ENCODE results near the gene DERL2. TPM values are rescaled to one million over a fixed set of nuclear protein-coding genes. Genes with fewer than 3 reads are reported as not detected.

Gene DERL2
- total and polyA plus RNA-seq, 2 donors (not counting 1 experiment from before 2014, with no cell fraction given) = 34.8 to 74.2 TPM

GRCh38 chr17:5532581-5532980 is 46.6 kb upstream of the DERL2 start:
- CTCF ChIA-PET = no interaction called here

GRCh38 chr17:5531085-5531418 is 45.1 kb upstream of the DERL2 start:
- DNase-seq (no peak), ATAC-seq (ENCODE audit: low read depth) (no peak)
- Histone ChIP-seq H3K4me2 (replicated peaks; ENCODE audit: low read depth, low read length, poor library complexity, severe bottlenecking) (no peak overlapping the region), H3K9ac (ENCODE audit: low read length) (no peak overlapping the region), H3K27me3 (replicated peaks in 1 of 4; ENCODE audit: control extremely low read depth in 1 of 4, control insufficient read depth in 3 of 4, insufficient read depth in 4 of 4, low read length in 3 of 4) (no peaks in the 10 kb centered on the region), H3K79me2 (ENCODE audit: control insufficient read depth, insufficient read depth, low read length) (no peaks in the 10 kb centered on the region), H3K4me3 (ENCODE audit: control extremely low read depth in 1 of 5, extremely low read depth in 1 of 5, insufficient read depth in 1 of 5, low read depth in 2 of 5, low read length in 4 of 5) (no peak overlapping the region), H2AFZ (ENCODE audit: insufficient read depth, low read depth, low read length, poor library complexity, severe bottlenecking) (no peak overlapping the region), H3K9me3 (ENCODE audit: control extremely low read depth in 1 of 3, control insufficient read depth in 2 of 3, insufficient read depth in 1 of 3, low read length in 2 of 3) (no peaks in the 10 kb centered on the region), H3K36me3 (replicated peaks in 1 of 2; ENCODE audit: control extremely low read depth in 1 of 2, control insufficient read depth in 1 of 2, extremely low read depth in 1 of 2, insufficient read depth in 2 of 2, low read length in 1 of 2) (peaks cover 6 to 62% of the 10 kb centered on the region in 2 experiments), H3K4me1 (ENCODE audit: control insufficient read depth in 2 of 2, insufficient read depth in 2 of 2, low read length in 2 of 2) (no peaks in the 10 kb centered on the region), H4K20me1 (ENCODE audit: control insufficient read depth, insufficient read depth, low read length, poor library complexity, severe bottlenecking) (no peaks in the 10 kb centered on the region), H3K27ac (ENCODE audit: low read length in 2 of 2) (no peak overlapping the region)
- Mint-ChIP-seq H3K9me3 (ENCODE audit: insufficient read depth) (no peaks in the 10 kb centered on the region), H3K4me3 (no peak overlapping the region), H3K27me3 (no peaks in the 10 kb centered on the region), H3K27ac (no peak overlapping the region), H3K4me1 (no peaks in the 10 kb centered on the region)
- TF ChIP-seq EZH2 (IDR thresholded peaks at IDR 0.05; ENCODE audit: borderline replicate concordance, insufficient read depth, low read depth, low read length, poor library complexity, severe bottlenecking) (no peak), CTCF (IDR thresholded peaks at IDR 0.05) (no peak)
- ChIA-PET CTCF (no interaction called here), POLR2A (no interaction called here)
- intact Hi-C loops (cut with micrococcal nuclease) = no loop called here
- 100% methylated on average over 3 of the region's 4 CpGs for WGBS (ENCODE audit: insufficient coverage)

More at GRCh38 chr17:5532581-5532980, 46.6 kb upstream of the DERL2 start:
- no peaks in the 10 kb centered on the region for H3K27me3 ChIP-seq (replicated peaks in 1 of 4; ENCODE audit: control extremely low read depth in 1 of 4, control insufficient read depth in 3 of 4, insufficient read depth in 4 of 4, low read length in 3 of 4)
- Mint-ChIP-seq H3K27me3 (no peaks in the 10 kb centered on the region), H3K4me3 (no peak overlapping the region), H3K9me3 (ENCODE audit: insufficient read depth) (no peaks in the 10 kb centered on the region), H3K27ac (no peak overlapping the region), H3K4me1 (no peaks in the 10 kb centered on the region)
- no peak overlapping the region for H3K9ac ChIP-seq (ENCODE audit: low read length)
- H2AFZ ChIP-seq (ENCODE audit: insufficient read depth, low read depth, low read length, poor library complexity, severe bottlenecking) = no peak overlapping the region
- no peak for TF ChIP-seq CTCF (IDR thresholded peaks at IDR 0.05)
- no peak for TF ChIP-seq EZH2 (IDR thresholded peaks at IDR 0.05; ENCODE audit: borderline replicate concordance, insufficient read depth, low read depth, low read length, poor library complexity, severe bottlenecking)
- H4K20me1 ChIP-seq (ENCODE audit: control insufficient read depth, insufficient read depth, low read length, poor library complexity, severe bottlenecking) = no peaks in the 10 kb centered on the region
- H3K4me2 ChIP-seq (replicated peaks; ENCODE audit: low read depth, low read length, poor library complexity, severe bottlenecking) = no peak overlapping the region
- no peak for DNase-seq
- intact Hi-C loops (cut with micrococcal nuclease) = no loop called here
- no peak for ATAC-seq (ENCODE audit: low read depth)
- POLR2A ChIA-PET = no interaction called here
- no peaks in the 10 kb centered on the region for H3K9me3 ChIP-seq (ENCODE audit: control extremely low read depth in 1 of 3, control insufficient read depth in 2 of 3, insufficient read depth in 1 of 3, low read length in 2 of 3)
- 84% methylated on average over 7 of the region's 8 CpGs for WGBS (ENCODE audit: insufficient coverage)
- H3K79me2 ChIP-seq (ENCODE audit: control insufficient read depth, insufficient read depth, low read length) = no peaks in the 10 kb centered on the region
- no peak overlapping the region for H3K27ac ChIP-seq (ENCODE audit: low read length in 2 of 2)
- H3K4me3 ChIP-seq (ENCODE audit: control extremely low read depth in 1 of 5, extremely low read depth in 1 of 5, insufficient read depth in 1 of 5, low read depth in 2 of 5, low read length in 4 of 5) = no peak overlapping the region
- H3K4me1 ChIP-seq (ENCODE audit: control insufficient read depth in 2 of 2, insufficient read depth in 2 of 2, low read length in 2 of 2) = no peaks in the 10 kb centered on the region
- peaks cover 6 to 61% of the 10 kb centered on the region in 2 experiments for H3K36me3 ChIP-seq (replicated peaks in 1 of 2; ENCODE audit: control extremely low read depth in 1 of 2, control insufficient read depth in 1 of 2, extremely low read depth in 1 of 2, insufficient read depth in 2 of 2, low read length in 1 of 2)

All from B cell (primary cell).